ENCODE measurements around the gene RAD21L1. TPM values are rescaled to one million over a fixed set of nuclear protein-coding genes. Genes with fewer than 3 reads are reported as not detected.
A peak's percentile ranks its signal among the peaks of the same experiment; 100 is the strongest.

Gene RAD21L1
- 0.32 TPM in 1 of 2 replicates, not detected in the other for total RNA-seq

DNA sequence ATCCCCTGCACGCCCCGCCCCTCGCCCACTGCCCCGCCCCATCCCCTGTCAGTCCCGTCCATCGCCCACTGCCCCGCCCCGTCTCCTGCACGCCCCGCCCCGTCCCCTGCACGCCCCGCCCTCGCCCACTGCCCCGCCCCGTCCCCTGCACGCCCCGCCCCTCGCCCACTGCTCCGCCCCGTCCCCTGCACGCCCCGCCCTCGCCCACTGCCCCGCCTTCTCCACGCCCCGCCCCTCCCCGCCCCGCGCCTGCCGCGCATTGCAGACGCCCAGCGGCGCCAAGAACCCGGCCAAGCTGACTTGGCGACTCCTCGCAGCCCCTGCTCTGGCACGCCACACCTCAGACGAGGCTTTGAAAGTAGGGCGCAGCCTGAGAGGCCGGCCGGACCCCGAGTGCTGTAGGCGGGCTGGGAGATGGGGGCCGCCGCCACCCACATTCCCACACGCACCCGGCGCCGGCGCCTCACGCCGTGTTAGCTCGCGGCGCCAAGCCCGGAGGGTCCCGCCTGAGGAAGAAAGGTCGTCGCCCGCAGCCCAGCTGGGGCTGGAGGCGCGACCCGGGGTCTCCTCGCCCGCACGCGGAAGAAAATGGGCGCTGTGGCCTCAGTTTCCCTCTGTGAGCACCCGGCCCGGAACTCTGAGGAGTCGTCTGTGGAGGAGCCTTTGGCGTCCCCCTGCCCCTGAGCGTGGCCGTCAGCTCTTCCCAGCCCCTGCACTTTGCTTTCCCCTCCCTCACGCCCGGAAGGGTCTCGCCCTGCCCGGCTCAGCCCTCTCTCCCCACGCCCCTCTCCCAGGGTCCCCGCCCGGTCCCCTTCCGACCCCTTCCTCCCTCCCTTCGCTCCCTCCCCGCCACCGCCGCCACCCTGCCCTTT is at the start of gene RAD21L1:
TSS of gene RAD21L1 (plus strand) at position 262 of the 872 bp plus-strand sequence. CDS start 2,410 bp downstream, outside the sequence.
- H3K27me3 Mint-ChIP-seq (ENCODE audit: low read depth): peaks cover 31% of the 10 kb centered on the region
- H3K27ac Mint-ChIP-seq: no peak within 1 kb of the TSS
- peaks cover 8% of the 10 kb centered on the region for H3K4me1 Mint-ChIP-seq (ENCODE audit: low read depth)
- intact Hi-C loops (cut with micrococcal nuclease): loop anchor here (5.0 kb wide), 2 partner anchors 41 to 211 kb away; partner anchors contain the start of gene SNPH
- no peaks in the 10 kb centered on the region for H3K9me3 Mint-ChIP-seq
- H3K4me3 Mint-ChIP-seq (ENCODE audit: low read depth): peak within 1 kb of the TSS; percentile 79
- H3K36me3 Mint-ChIP-seq (ENCODE audit: low read depth): no peaks in the 10 kb centered on the region
- DNase-seq (ENCODE audit: low spot score): peak; percentile 65

- peaks cover 3% of the 10 kb centered on the region for H3K27me3 Mint-ChIP-seq (ENCODE audit: low read depth)
- H3K9me3 Mint-ChIP-seq: no peaks in the 10 kb centered on the region
- no peaks in the 10 kb centered on the region for H3K4me1 Mint-ChIP-seq (ENCODE audit: low read depth)
- no peak overlapping the region for H3K27ac Mint-ChIP-seq
- DNase-seq (ENCODE audit: low spot score): no peak
- intact Hi-C loops (cut with micrococcal nuclease): no loop called here
- no peak overlapping the region for H3K4me3 Mint-ChIP-seq (ENCODE audit: low read depth)
- H3K36me3 Mint-ChIP-seq (ENCODE audit: low read depth): peaks cover 5% of the 10 kb centered on the region
Measured at GRCh38 chr20:1177680-1178079, 48.2 kb upstream of the RAD21L1 start.

DNA sequence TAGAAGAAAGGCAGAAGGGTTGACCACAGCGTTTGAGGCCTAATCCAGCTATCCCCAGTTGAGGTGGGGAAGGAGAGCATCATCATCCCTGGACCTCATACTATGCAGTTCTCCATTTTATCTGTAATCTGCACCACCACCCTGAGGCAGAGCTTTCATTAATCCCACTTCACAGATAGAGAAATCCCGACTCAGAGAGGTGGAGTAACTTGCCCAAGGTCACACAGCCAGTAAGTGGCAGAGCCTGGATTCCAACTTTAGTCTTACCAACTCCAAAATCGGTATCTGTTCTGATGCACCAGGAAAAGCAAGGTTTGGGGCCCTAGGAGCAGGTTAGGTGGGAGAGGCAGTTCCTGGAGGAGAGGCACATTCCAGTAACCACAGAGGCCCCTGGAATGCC is 47.7 kb upstream of the RAD21L1 start:
- Mint-ChIP-seq H3K9me3 (no peaks in the 10 kb centered on the region), H3K27me3 (ENCODE audit: low read depth) (peaks cover 7% of the 10 kb centered on the region), H3K27ac (no peak overlapping the region), H3K4me3 (ENCODE audit: low read depth) (no peak overlapping the region), H3K36me3 (ENCODE audit: low read depth) (peaks cover 5% of the 10 kb centered on the region), H3K4me1 (ENCODE audit: low read depth) (no peaks in the 10 kb centered on the region)
- intact Hi-C loops (cut with micrococcal nuclease): no loop called here
- DNase-seq (ENCODE audit: low spot score): no peak

DNA sequence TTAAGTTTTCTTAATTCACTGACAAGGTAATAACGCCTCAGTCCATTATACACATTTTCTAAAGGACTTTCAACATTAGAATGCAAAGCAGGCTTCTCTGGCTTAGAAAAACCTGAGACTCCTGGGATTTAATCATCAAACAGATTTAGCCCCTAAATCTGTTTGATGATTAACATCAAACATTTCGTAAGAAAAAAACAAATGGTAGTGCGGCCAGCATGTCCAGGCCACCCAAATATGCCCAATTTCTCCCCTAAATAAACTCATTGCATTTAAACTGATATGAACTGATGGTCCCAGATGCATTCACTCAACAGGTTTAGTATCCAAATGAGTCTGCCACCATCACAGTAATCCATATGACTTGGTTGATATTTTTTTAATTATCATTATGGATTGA is 47.2 kb upstream of the RAD21L1 start:
- intact Hi-C loops (cut with micrococcal nuclease): no loop called here
- Mint-ChIP-seq H3K36me3 (ENCODE audit: low read depth) (peaks cover 5% of the 10 kb centered on the region), H3K27me3 (ENCODE audit: low read depth) (peaks cover 12% of the 10 kb centered on the region), H3K4me1 (ENCODE audit: low read depth) (no peaks in the 10 kb centered on the region), H3K9me3 (no peaks in the 10 kb centered on the region), H3K27ac (no peak overlapping the region), H3K4me3 (ENCODE audit: low read depth) (no peak overlapping the region)
- DNase-seq (ENCODE audit: low spot score): no peak

GRCh38 chr20:1180949-1181348 is 44.9 kb upstream of the RAD21L1 start:
- H3K4me1 Mint-ChIP-seq (ENCODE audit: low read depth): peaks cover 6% of the 10 kb centered on the region
- intact Hi-C loops (cut with micrococcal nuclease): no loop called here

DNA sequence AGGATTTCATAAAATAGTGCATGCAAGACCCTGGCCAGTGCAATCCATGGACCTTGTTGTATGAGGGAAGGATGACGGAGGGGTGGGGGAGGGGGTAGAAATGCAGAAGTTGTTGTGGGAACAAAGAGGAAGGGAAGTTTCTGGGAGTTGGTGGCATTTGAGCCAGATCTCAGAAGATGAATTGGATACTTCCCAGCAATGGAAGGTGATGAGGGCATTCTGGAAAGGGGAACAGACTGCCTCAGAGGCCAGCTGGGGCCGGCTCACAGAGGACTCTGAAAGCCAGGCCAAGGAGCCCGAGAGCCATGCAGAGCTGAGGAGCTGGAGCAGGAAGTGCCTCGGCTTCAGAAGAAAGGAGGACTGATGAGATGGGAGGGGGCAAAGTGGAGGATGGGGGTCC is 43.7 kb upstream of the RAD21L1 start:
- DNase-seq (ENCODE audit: low spot score): no peak
- H3K9me3 Mint-ChIP-seq: no peaks in the 10 kb centered on the region
- intact Hi-C loops (cut with micrococcal nuclease): no loop called here
- no peak overlapping the region for H3K4me3 Mint-ChIP-seq (ENCODE audit: low read depth)
- H3K27me3 Mint-ChIP-seq (ENCODE audit: low read depth): peaks cover 28% of the 10 kb centered on the region
- H3K27ac Mint-ChIP-seq: no peak overlapping the region
- no peaks in the 10 kb centered on the region for H3K36me3 Mint-ChIP-seq (ENCODE audit: low read depth)
- peaks cover 8% of the 10 kb centered on the region for H3K4me1 Mint-ChIP-seq (ENCODE audit: low read depth)

More at GRCh38 chr20:1180949-1181348, 44.9 kb upstream of the RAD21L1 start:
- no peak overlapping the region for H3K27ac Mint-ChIP-seq
- H3K27me3 Mint-ChIP-seq (ENCODE audit: low read depth): peaks cover 25% of the 10 kb centered on the region
- no peaks in the 10 kb centered on the region for H3K36me3 Mint-ChIP-seq (ENCODE audit: low read depth)
- no peak overlapping the region for H3K4me3 Mint-ChIP-seq (ENCODE audit: low read depth)
- H3K9me3 Mint-ChIP-seq: no peaks in the 10 kb centered on the region
- DNase-seq (ENCODE audit: low spot score): no peak

DNA sequence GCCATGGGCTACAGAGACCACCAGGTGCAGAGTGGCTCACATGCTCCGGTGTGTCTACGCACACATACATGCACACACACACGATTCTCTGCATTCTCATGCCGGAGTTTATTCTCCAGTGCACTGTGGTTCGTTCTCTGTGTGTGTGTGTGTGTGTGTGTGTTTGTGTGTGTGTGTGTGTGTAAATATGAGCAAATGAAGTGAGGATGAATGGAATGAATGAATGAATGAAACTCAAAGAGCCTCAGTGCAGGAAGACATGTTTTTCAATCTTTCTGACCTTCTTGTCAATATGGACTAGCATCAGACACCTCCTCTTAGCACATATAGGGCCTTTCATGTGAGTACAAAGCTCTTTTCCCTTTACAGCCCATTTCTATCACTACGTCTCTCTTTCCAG is 42.7 kb upstream of the RAD21L1 start:
- Mint-ChIP-seq H3K4me3 (ENCODE audit: low read depth) (no peak overlapping the region), H3K9me3 (no peaks in the 10 kb centered on the region), H3K27ac (no peak overlapping the region), H3K4me1 (ENCODE audit: low read depth) (peaks cover 8% of the 10 kb centered on the region), H3K36me3 (ENCODE audit: low read depth) (no peaks in the 10 kb centered on the region), H3K27me3 (ENCODE audit: low read depth) (peaks cover 28% of the 10 kb centered on the region)
- intact Hi-C loops (cut with micrococcal nuclease): no loop called here
- DNase-seq (ENCODE audit: low spot score): no peak

- DNase-seq (ENCODE audit: low spot score): no peak
- Mint-ChIP-seq H3K4me1 (ENCODE audit: low read depth) (peaks cover 8% of the 10 kb centered on the region), H3K27me3 (ENCODE audit: low read depth) (peaks cover 28% of the 10 kb centered on the region), H3K9me3 (no peaks in the 10 kb centered on the region), H3K36me3 (ENCODE audit: low read depth) (no peaks in the 10 kb centered on the region), H3K4me3 (ENCODE audit: low read depth) (peak overlapping the region; percentile 69), H3K27ac (no peak overlapping the region)
- intact Hi-C loops (cut with micrococcal nuclease): no loop called here
Measured at GRCh38 chr20:1184260-1184637, 41.6 kb upstream of the RAD21L1 start.

DNA sequence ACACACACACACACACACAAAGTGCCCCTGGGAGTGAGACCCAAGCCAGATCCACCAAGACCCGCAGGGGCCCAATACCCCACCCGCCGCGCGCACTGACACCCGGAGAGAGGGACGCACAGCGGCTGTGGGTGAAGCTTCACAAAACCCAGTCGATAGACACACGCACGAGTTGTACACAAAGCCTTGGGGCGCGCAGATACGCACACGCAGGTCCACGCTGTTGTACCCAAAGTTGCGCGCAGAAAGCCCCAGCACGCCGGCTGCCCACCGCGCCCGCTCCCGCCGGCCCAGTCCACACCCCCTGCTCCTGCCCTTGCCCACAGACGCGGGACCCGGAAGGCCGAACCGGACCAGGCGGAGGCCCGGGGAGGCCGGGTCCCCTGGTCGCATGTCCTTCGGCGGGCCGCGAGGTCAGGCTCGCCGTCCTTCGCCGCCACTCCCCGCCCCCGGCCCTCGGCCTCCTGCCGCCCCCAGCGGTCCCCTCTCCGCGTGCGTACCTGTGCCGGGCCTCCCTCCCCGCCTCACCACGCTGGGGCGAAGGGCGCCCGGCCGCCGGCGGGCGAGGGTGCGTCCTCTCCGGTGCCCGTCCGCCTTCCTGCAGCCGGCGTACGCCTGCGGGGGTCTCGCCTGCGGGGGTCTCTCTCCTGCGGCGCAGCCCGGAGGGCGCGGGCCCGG is 41.1 kb upstream of the RAD21L1 start, which contains the start of gene TMEM74B:
TSS of gene TMEM74B (minus strand) at position 344 of the 678 bp plus-strand sequence. CDS start 1,180 bp downstream, outside the sequence.
- Mint-ChIP-seq H3K27ac (no peak within 1 kb of the TSS), H3K36me3 (ENCODE audit: low read depth) (no peaks in the 10 kb centered on the region), H3K4me1 (ENCODE audit: low read depth) (peaks cover 8% of the 10 kb centered on the region), H3K9me3 (no peaks in the 10 kb centered on the region), H3K4me3 (ENCODE audit: low read depth) (peak within 1 kb of the TSS; percentile 69), H3K27me3 (ENCODE audit: low read depth) (peaks cover 30% of the 10 kb centered on the region)
- DNase-seq (ENCODE audit: low spot score): no peak
- intact Hi-C loops (cut with micrococcal nuclease): no loop called here

GRCh38 chr20:1185316-1185741 is 40.5 kb upstream of the RAD21L1 start:
- DNase-seq (ENCODE audit: low spot score): no peak
- H3K9me3 Mint-ChIP-seq: no peaks in the 10 kb centered on the region
- peaks cover 35% of the 10 kb centered on the region for H3K27me3 Mint-ChIP-seq (ENCODE audit: low read depth)
- no peaks in the 10 kb centered on the region for H3K36me3 Mint-ChIP-seq (ENCODE audit: low read depth)
- peaks cover 8% of the 10 kb centered on the region for H3K4me1 Mint-ChIP-seq (ENCODE audit: low read depth)
- no peak overlapping the region for H3K27ac Mint-ChIP-seq
- intact Hi-C loops (cut with micrococcal nuclease): no loop called here
- no peak overlapping the region for H3K4me3 Mint-ChIP-seq (ENCODE audit: low read depth)

DNA sequence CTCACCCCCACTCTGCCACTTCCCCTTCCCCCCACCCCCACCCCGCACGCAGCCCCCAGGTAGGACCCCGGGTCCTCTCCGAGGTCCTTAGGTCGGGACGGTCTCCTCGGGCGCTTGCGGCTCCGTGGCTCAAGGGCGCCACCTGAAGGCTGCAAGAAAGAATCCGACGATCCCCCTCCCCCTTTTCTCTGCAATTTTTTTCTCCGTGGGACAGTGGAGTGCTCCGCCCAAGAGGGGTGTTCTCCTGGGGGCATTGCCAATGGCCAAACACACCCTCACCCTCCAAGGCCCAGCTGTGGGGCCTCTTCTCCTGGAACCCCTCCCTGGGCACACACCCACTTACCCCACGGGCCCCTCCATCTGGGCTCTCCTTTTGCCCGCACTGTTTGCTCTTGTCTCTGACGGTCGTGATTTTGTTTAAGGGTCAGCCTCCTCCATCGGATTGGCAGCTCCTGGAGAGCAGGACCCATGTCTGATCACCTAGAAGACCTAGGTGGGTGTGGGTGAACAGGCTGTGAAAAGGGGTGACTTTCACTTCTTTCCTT is 40.0 kb upstream of the RAD21L1 start:
- peaks cover 36% of the 10 kb centered on the region for H3K27me3 Mint-ChIP-seq (ENCODE audit: low read depth)
- no peaks in the 10 kb centered on the region for H3K36me3 Mint-ChIP-seq (ENCODE audit: low read depth)
- intact Hi-C loops (cut with micrococcal nuclease): no loop called here
- H3K4me3 Mint-ChIP-seq (ENCODE audit: low read depth): peak overlapping the region; percentile 69
- DNase-seq (ENCODE audit: low spot score): peak; percentile 42
- peaks cover 8% of the 10 kb centered on the region for H3K4me1 Mint-ChIP-seq (ENCODE audit: low read depth)
- H3K27ac Mint-ChIP-seq: no peak overlapping the region
- H3K9me3 Mint-ChIP-seq: no peaks in the 10 kb centered on the region

GRCh38 chr20:1186367-1186991 is 39.4 kb upstream of the RAD21L1 start:
- H3K9me3 Mint-ChIP-seq: no peaks in the 10 kb centered on the region
- no peak overlapping the region for H3K27ac Mint-ChIP-seq
- DNase-seq (ENCODE audit: low spot score): no peak
- H3K36me3 Mint-ChIP-seq (ENCODE audit: low read depth): no peaks in the 10 kb centered on the region
- intact Hi-C loops (cut with micrococcal nuclease): no loop called here
- H3K4me1 Mint-ChIP-seq (ENCODE audit: low read depth): peaks cover 8% of the 10 kb centered on the region
- no peak overlapping the region for H3K4me3 Mint-ChIP-seq (ENCODE audit: low read depth)
- H3K27me3 Mint-ChIP-seq (ENCODE audit: low read depth): peaks cover 37% of the 10 kb centered on the region
